ENCODE results near the gene SERPINA4. TPM values are rescaled to one million over a fixed set of nuclear protein-coding genes. Genes with fewer than 3 reads are reported as not detected.
A peak's percentile ranks its signal among the peaks of the same experiment; 100 is the strongest.

Gene SERPINA4
- total and polyA plus RNA-seq, 2 of the 8 experiments (the other 6 are each of a cell fraction or from before 2014, with no cell fraction given) = not detected

DNA sequence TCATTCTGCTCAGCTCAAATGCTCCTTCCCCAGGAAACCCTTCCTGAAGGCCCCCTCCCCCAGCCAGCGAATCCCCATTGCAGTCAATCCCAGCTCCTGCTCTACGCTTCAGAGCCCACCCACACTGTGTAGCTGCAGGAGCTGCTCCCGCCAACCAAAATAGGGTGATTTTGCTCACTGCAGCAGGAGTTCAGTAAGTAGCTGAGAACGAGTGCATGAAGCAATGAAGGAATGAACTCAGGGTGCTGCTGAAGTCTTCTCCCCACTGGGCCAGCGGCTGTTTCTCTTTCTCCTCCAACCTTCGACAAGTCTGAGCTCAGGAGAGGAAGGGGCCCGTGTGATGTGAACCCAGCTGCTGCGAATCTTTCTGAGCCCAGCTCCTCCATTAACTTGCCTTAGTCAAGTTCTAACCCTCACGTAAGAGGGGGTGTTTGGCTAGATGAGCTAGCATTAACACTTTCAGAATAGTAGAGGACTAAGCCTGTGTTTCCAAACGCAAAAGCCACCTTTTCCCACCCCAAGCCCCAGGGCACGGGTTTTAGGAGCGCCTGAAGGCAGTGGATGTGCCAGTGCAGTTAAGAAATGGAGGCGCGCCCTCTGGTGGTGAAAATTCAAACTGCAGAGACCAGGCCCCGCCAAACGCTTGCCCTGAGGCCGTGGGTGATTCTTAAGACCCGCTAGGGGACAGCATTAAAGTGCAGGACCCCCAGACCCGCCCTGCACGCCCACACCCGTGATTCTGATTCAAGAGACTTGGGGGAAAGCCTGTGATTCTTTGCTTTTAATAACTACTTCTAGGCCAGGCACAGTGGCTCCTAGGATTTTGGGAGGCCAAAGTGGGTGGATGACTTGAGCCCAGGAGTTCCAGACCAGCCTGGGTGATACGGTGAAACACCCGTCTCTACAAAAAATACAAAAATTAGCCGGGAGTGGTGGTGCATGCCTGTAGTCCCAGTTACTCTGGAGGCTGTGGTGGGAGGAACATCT lies 11.9 kb upstream of the SERPINA4 start:
- H3K79me1 ChIP-seq (ENCODE audit: low read depth, low read length) = no peaks in the 10 kb centered on the region
- H2BK120ac ChIP-seq (replicated peaks; ENCODE audit: low read depth, low read length) = no peak overlapping the region
- H3K9me3 ChIP-seq (ENCODE audit: insufficient read depth in 2 of 2, low read depth in 1 of 2, low read length in 1 of 2) = no peaks in the 10 kb centered on the region
- H3K27me3 ChIP-seq (replicated peaks in 1 of 4; ENCODE audit: control insufficient read depth in 3 of 4, extremely low read depth in 1 of 4, insufficient read depth in 3 of 4, low read length in 3 of 4) = no peaks in the 10 kb centered on the region
- no peaks in the 10 kb centered on the region for H3K23me2 ChIP-seq (ENCODE audit: low read depth, low read length)
- FAIRE-seq = peak; percentile 7
- 0 out of 2 replicates have a peak overlapping the region, but pooled peaks have one; percentile 68 for H2BK12ac ChIP-seq (ENCODE audit: low read depth, low read length)
- no peak overlapping the region for H3K4me2 ChIP-seq (ENCODE audit: insufficient read depth in 1 of 2, low read depth in 2 of 2, low read length in 2 of 2)
- H3K23ac ChIP-seq (ENCODE audit: insufficient read length) = no peak overlapping the region
- H3K79me2 ChIP-seq (ENCODE audit: control insufficient read depth in 1 of 2, insufficient read depth in 2 of 2, low read length in 2 of 2) = no peaks in the 10 kb centered on the region
- H2AK5ac ChIP-seq (ENCODE audit: low read depth, low read length) = no peak overlapping the region
- 0 out of 2 replicates have a peak overlapping the region, but pooled peaks have one; percentile 27 for H3K18ac ChIP-seq (ENCODE audit: extremely low read depth, low read length)
- no peak overlapping the region for H4K5ac ChIP-seq (ENCODE audit: insufficient read length, low read depth, low read length)
- TF ChIP-seq POU5F1 (IDR thresholded peaks at IDR 0.05; ENCODE audit: low read depth, low read length) (no peak), RAD21 (IDR thresholded peaks at IDR 0.05 in 1 of 2, conservative IDR thresholded peaks at IDR 0.05 in 1 of 2; ENCODE audit: low read depth in 2 of 2, low read length in 2 of 2) (peak; percentile 85 to 90), TEAD4 (IDR thresholded peaks at IDR 0.05; ENCODE audit: low read depth, low read length) (0 out of 2 replicates have a peak, but pooled peaks have one; percentile 12)
- TF ChIP-seq, protein P1, sequence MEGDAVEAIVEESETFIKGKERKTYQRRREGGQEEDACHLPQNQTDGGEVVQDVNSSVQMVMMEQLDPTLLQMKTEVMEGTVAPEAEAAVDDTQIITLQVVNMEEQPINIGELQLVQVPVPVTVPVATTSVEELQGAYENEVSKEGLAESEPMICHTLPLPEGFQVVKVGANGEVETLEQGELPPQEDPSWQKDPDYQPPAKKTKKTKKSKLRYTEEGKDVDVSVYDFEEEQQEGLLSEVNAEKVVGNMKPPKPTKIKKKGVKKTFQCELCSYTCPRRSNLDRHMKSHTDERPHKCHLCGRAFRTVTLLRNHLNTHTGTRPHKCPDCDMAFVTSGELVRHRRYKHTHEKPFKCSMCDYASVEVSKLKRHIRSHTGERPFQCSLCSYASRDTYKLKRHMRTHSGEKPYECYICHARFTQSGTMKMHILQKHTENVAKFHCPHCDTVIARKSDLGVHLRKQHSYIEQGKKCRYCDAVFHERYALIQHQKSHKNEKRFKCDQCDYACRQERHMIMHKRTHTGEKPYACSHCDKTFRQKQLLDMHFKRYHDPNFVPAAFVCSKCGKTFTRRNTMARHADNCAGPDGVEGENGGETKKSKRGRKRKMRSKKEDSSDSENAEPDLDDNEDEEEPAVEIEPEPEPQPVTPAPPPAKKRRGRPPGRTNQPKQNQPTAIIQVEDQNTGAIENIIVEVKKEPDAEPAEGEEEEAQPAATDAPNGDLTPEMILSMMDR (IDR thresholded peaks at IDR 0.05; ENCODE audit: control extremely low read depth in 1 of 3, insufficient read depth in 1 of 3, low read depth in 1 of 3, low read length in 3 of 3) = peak; percentile 78 to 90 (median 86)
- no peak overlapping the region for H2BK5ac ChIP-seq (ENCODE audit: low read depth, low read length)
- peak overlapping the region; percentile 86 for H4K8ac ChIP-seq (ENCODE audit: extremely low read depth, insufficient read depth, low read length)
- H3K56ac ChIP-seq (replicated peaks; ENCODE audit: insufficient read length, low read depth, low read length) = no peak overlapping the region
- no peaks in the 10 kb centered on the region for H4K20me1 ChIP-seq (replicated peaks in 1 of 2; ENCODE audit: control insufficient read depth in 1 of 2, insufficient read depth in 2 of 2, low read length in 2 of 2)
- H3K9ac ChIP-seq (replicated peaks in 1 of 4; ENCODE audit: extremely low read depth in 1 of 4, low read depth in 3 of 4, low read length in 3 of 4) = no peak overlapping the region
- 39% methylated on average over 24 of the region's 24 CpGs; no CpG with 5 or more reads in 1 of the 2 experiments for WGBS, 2 experiments (ENCODE audit: extremely low coverage in 1 of 2, insufficient coverage in 1 of 2, insufficient read length in 1 of 2, insufficient replicate concordance in 2 of 2, low coverage in 1 of 2, low lambda C conversion rate in 2 of 2, missing lambda C conversion rate in 1 of 2)
- CTCF ChIA-PET (ENCODE audit: partially characterized antibody) = interaction anchor here (0.6 to 5.5 kb wide), 67 partner anchors 9 to 1374 kb away, joined by 3 to 53 read pairs (median 4); partner anchors contain the start of genes IFI27L2, SERPINA11, SERPINA4 and SERPINA5
- H3K4me3 ChIP-seq (ENCODE audit: extremely low read depth in 1 of 4, insufficient read depth in 2 of 4, low read depth in 3 of 4, low read length in 4 of 4) = no peak overlapping the region
- peak overlapping the region; percentile 0; the same call in 1 of the 2 replicates for H2BK15ac ChIP-seq (ENCODE audit: low read length)
- DNase-seq (ENCODE audit: low read depth in 1 of 2, low spot score in 2 of 2) = peak; percentile 80 to 98
- peak overlapping the region; percentile 92 for H2AFZ ChIP-seq (ENCODE audit: low read length)
- H4K91ac ChIP-seq (replicated peaks; ENCODE audit: insufficient read length, low read length) = peak overlapping the region; percentile 40
- H3K14ac ChIP-seq (ENCODE audit: insufficient read length) = no peak overlapping the region
- no peak overlapping the region for H3K4ac ChIP-seq (replicated peaks; ENCODE audit: insufficient read length, low read depth, low read length)
- no peaks in the 10 kb centered on the region for H3K36me3 ChIP-seq (ENCODE audit: control insufficient read depth in 2 of 4, insufficient read depth in 4 of 4, low read length in 3 of 4)
- POLR2A ChIA-PET (ENCODE audit: partially characterized antibody) = interaction anchor here (0.9 kb wide), 1 partner anchor 16 kb away, joined by 3 read pairs; no protein-coding TSS in a partner anchor
- H3K27ac ChIP-seq (ENCODE audit: low read depth, low read length) = no peak overlapping the region
- H2BK20ac ChIP-seq (ENCODE audit: low read length) = 0 out of 2 replicates have a peak overlapping the region, but pooled peaks have one; percentile 35
- H3K4me1 ChIP-seq (replicated peaks in 1 of 4; ENCODE audit: control insufficient read depth in 3 of 4, insufficient read depth in 4 of 4, low read length in 3 of 4) = peaks cover 0 to 8% (median 5%) of the 10 kb centered on the region in 4 experiments

Data from H1 (cell line).